Skin epidermis (tissue), 12 donors: Measurements from ENCODE around the gene NID2.

ENCODE experiments used
- H3K27ac ChIP-seq, 21 experiments: fragments of 200-600 bp; sonication (generic) in 11 of 21; one replicate each; pipeline ENCODE4 v1.5.0; 2020; ENCODE audit warnings: mild to moderate bottlenecking in 3 of 21, inconsistent platforms in 2 of 21, moderate library complexity in 2 of 21
- H3K4me3 ChIP-seq, 7 experiments: fragments of 200-600 bp; sonication (generic) in 2 of 7; one replicate each; pipeline ENCODE4 v1.5.0; 2020; ENCODE audit warnings: inconsistent platforms in 2 of 7, mild to moderate bottlenecking in 2 of 7, moderate library complexity in 1 of 7

The NID2 gene

GRCh38 chr14:52011523-52011922, 57.3 kb downstream of the NID2 start:
- no peak overlapping the region for H3K4me3 ChIP-seq
- H3K27ac ChIP-seq = no peak overlapping the region

- no peak overlapping the region for H3K4me3 ChIP-seq
- H3K27ac ChIP-seq = no peak overlapping the region
These were observed 58.6 kb downstream of the NID2 start for GRCh38 chr14:52010173-52010693.

- no peak overlapping the region for H3K27ac ChIP-seq
- no peak overlapping the region for H3K4me3 ChIP-seq
These were observed 60.7 kb downstream of the NID2 start for GRCh38 chr14:52008136-52008535.

- H3K4me3 ChIP-seq = no peak overlapping the region
- H3K27ac ChIP-seq = no peak overlapping the region
These were observed 61.2 kb downstream of the NID2 start for GRCh38 chr14:52007637-52008036.

GRCh38 chr14:52007211-52007610, 61.6 kb downstream of the NID2 start:
- Histone ChIP-seq H3K4me3 (no peak overlapping the region), H3K27ac (no peak overlapping the region)

- H3K27ac ChIP-seq = no peak overlapping the region
- H3K4me3 ChIP-seq = no peak overlapping the region
These were observed 62.5 kb downstream of the NID2 start for GRCh38 chr14:52006361-52006760.

GRCh38 chr14:52005625-52006024, 63.2 kb downstream of the NID2 start:
- Histone ChIP-seq H3K27ac (no peak overlapping the region), H3K4me3 (no peak overlapping the region)

GRCh38 chr14:52003324-52003723, 65.5 kb downstream of the NID2 start:
- Histone ChIP-seq H3K4me3 (no peak overlapping the region), H3K27ac (peak overlapping the region in 1 of 21 experiments; percentile 8)

- H3K4me3 ChIP-seq = no peak overlapping the region
- no peak overlapping the region for H3K27ac ChIP-seq
These were observed 66.3 kb downstream of the NID2 start for GRCh38 chr14:52002542-52002941.

- Histone ChIP-seq H3K4me3 (no peak overlapping the region), H3K27ac (no peak overlapping the region)
These were observed 68.2 kb downstream of the NID2 start for GRCh38 chr14:52000696-52001095.

GRCh38 chr14:52000019-52000582, 68.8 kb downstream of the NID2 start:
- H3K27ac ChIP-seq = no peak overlapping the region
- H3K4me3 ChIP-seq = no peak overlapping the region

- Histone ChIP-seq H3K27ac (no peak overlapping the region), H3K4me3 (no peak overlapping the region)
These were observed 69.8 kb downstream of the NID2 start for GRCh38 chr14:51999084-51999483.

GRCh38 chr14:51998348-51998747, 70.5 kb downstream of the NID2 start:
- H3K27ac ChIP-seq = no peak overlapping the region
- no peak overlapping the region for H3K4me3 ChIP-seq

- no peak overlapping the region for H3K4me3 ChIP-seq
- H3K27ac ChIP-seq = no peak overlapping the region
These were observed 72.6 kb downstream of the NID2 start for GRCh38 chr14:51996148-51996746.

- Histone ChIP-seq H3K27ac (no peak overlapping the region), H3K4me3 (no peak overlapping the region)
These were observed 75.5 kb downstream of the NID2 start for GRCh38 chr14:51993285-51993920.

- Histone ChIP-seq H3K27ac (peak overlapping the region in 7 of 21 experiments; percentile 84 to 98 (median 95)), H3K4me3 (peak overlapping the region in 5 of 7 experiments; percentile 82 to 94 (median 92))
These were observed 78.4 kb downstream of the NID2 start for GRCh38 chr14:51990488-51990887.

- Histone ChIP-seq H3K4me3 (peak within 1 kb of the TSS; percentile 82 to 94 (median 89)), H3K27ac (peak within 1 kb of the TSS; percentile 80 to 98 (median 93))
These were observed 79.3 kb downstream of the NID2 start, which contains the start of gene RTRAF for GRCh38 chr14:51989293-51990234. TSS of gene RTRAF (plus strand) at chr14:51989546. CDS start at chr14:51989640, 94 bp downstream.

- Histone ChIP-seq H3K27ac (peak overlapping the region in 2 of 21 experiments; percentile 96 to 98), H3K4me3 (no peak overlapping the region)
These were observed 80.6 kb downstream of the NID2 start for GRCh38 chr14:51988221-51988620.

- no peak overlapping the region for H3K27ac ChIP-seq
- no peak overlapping the region for H3K4me3 ChIP-seq
These were observed 87.5 kb downstream of the NID2 start for GRCh38 chr14:51981218-51981854.
